GM10847 (cell line): ENCODE data around the gene ZDHHC11B.

ENCODE experiments used
- POLR2A ChIP-seq: IDR thresholded peaks from 2 replicates; pipeline ENCODE4 v1.6.1; 2011; ENCODE audit not compliant: insufficient read length; ENCODE audit errors: extremely low read depth

Gene ZDHHC11B

GRCh38 chr5:675111-675870 lies 109.2 kb downstream of the ZDHHC11B start:
- TF ChIP-seq POLR2A: no peak

GRCh38 chr5:674630-675011 lies 109.9 kb downstream of the ZDHHC11B start:
- no peak for TF ChIP-seq POLR2A

GRCh38 chr5:673831-674629 lies 110.5 kb downstream of the ZDHHC11B start:
- no peak for TF ChIP-seq POLR2A

- TF ChIP-seq POLR2A: no peak
These were observed 111.2 kb downstream of the ZDHHC11B start for GRCh38 chr5:673161-673830.

- TF ChIP-seq POLR2A: no peak
These were observed 112.0 kb downstream of the ZDHHC11B start for GRCh38 chr5:672329-673160.

- no peak for TF ChIP-seq POLR2A
These were observed 112.8 kb downstream of the ZDHHC11B start for GRCh38 chr5:671459-672328.

- TF ChIP-seq POLR2A: no peak
These were observed 113.9 kb downstream of the ZDHHC11B start for GRCh38 chr5:670396-671270.

GRCh38 chr5:669842-670395 lies 114.6 kb downstream of the ZDHHC11B start:
- TF ChIP-seq POLR2A: no peak

- TF ChIP-seq POLR2A: no peak
These were observed 115.3 kb downstream of the ZDHHC11B start for GRCh38 chr5:669111-669841.

GRCh38 chr5:668283-668995 lies 116.1 kb downstream of the ZDHHC11B start:
- no peak for TF ChIP-seq POLR2A

- no peak for TF ChIP-seq POLR2A
These were observed 117.6 kb downstream of the ZDHHC11B start for GRCh38 chr5:666816-667498.
